Kidney (tissue), 14 donors: ENCODE measurements around the gene ZNF683. TPM values are rescaled to one million over a fixed set of nuclear protein-coding genes. Genes with fewer than 3 reads are reported as not detected.

Experiments
- DNase-seq, 5 donors: peaks; one replicate each; pipeline ENCODE4 v3.0.0-alpha.2; 2013 to 2020
- FAIRE-seq: peaks from 2 replicates; lab custom pipeline; 2012; peaks lifted over from hg19 to GRCh38; lab: Jason Lieb, UNC
- H3K27ac ChIP-seq, 2 donors: one replicate each; pipeline ENCODE4 v1.7.0; 2013; ENCODE audit warnings: low read depth in 2 of 2, low read length in 2 of 2, inconsistent platforms in 1 of 2
- H3K27me3 ChIP-seq: one replicate; pipeline ENCODE4 v1.7.1; 2013; ENCODE audit warnings: low read length, inconsistent platforms; ENCODE audit not compliant: control insufficient read depth, insufficient read depth
- H3K36me3 ChIP-seq, 3 donors: one replicate each; pipeline versions ENCODE4 v1.7.0 to v1.7.1; 2013; ENCODE audit warnings: low read length in 3 of 3, control low read depth in 1 of 3, inconsistent platforms in 1 of 3; ENCODE audit not compliant: insufficient read depth in 3 of 3, control insufficient read depth in 2 of 3
- H3K4me1 ChIP-seq, 3 donors: one replicate each; pipeline versions ENCODE4 v1.7.0 to v1.7.1; 2013; ENCODE audit warnings: low read length in 3 of 3, inconsistent platforms in 1 of 3, low read depth in 1 of 3; ENCODE audit not compliant: control insufficient read depth in 2 of 3, insufficient read depth in 2 of 3
- H3K4me3 ChIP-seq, 3 donors: one replicate each; pipeline versions ENCODE4 v1.7.0 to v1.8.1; 2013; ENCODE audit warnings: low read length in 3 of 3, control low read depth in 1 of 3, inconsistent platforms in 1 of 3
- H3K9ac ChIP-seq, 3 donors: one replicate each; pipeline versions ENCODE4 v1.7.0 to v1.7.1; 2013; ENCODE audit warnings: low read length in 3 of 3, control low read depth in 1 of 3, inconsistent platforms in 1 of 3
- H3K9me3 ChIP-seq, 3 donors: one replicate each; pipeline versions ENCODE4 v1.7.0 to v1.7.1; 2013; ENCODE audit warnings: low read length in 3 of 3, control low read depth in 1 of 3, inconsistent platforms in 1 of 3; ENCODE audit not compliant: control insufficient read depth in 2 of 3, insufficient read depth in 1 of 3
- intact Hi-C: fragments of 100-400 bp; cut with DNase I; formaldehyde crosslinking; loops from one replicate; pipeline ENCODE4 v1.11.1; 2022
- polyA plus RNA-seq: library from polyadenylated mRNA; stranded (reverse); fragments of 350-450 nt; fragmentation: Illumina TruSeq; extraction: RNeasy Lipid Tissue Mini Kit (QIAGEN cat#74804); gene quantifications from one replicate; pipeline ENCODE4 v1.2.3, GENCODE V29; 2014; ENCODE audit warnings: low read depth, low replicate concordance; ENCODE audit not compliant: insufficient read depth
- total RNA-seq: library from RNA; stranded (reverse); fragmentation: NEBNext Ultra II Directional; extraction: Animal tissue kit (Norgen Biotek cat#: 25700); gene quantifications from one replicate; pipeline ENCODE4 v1.2.1, GENCODE V29; 2021
- TF ChIP-seq, protein P1 (sequence below): IDR thresholded peaks from 3 replicates; pipeline ENCODE4 v1.5.1; 2012; ENCODE audit warnings: mild to moderate bottlenecking, moderate library complexity, borderline replicate concordance; ENCODE audit not compliant: insufficient read depth; ENCODE audit errors: extremely low read depth
- donor health status: control.
- donor health status: control.
- donor health status: control.
- donor health status: control.
- donor health status: control.
- donor health status: DM: yes; HTN: yes; CAD: no.
- donor health status: Normal renal cell carcinoma (clear cell type).

Gene ZNF683
- total and polyA plus RNA-seq, 2 donors from 2014 or later: 0.25 TPM; not detected in 1

DNA sequence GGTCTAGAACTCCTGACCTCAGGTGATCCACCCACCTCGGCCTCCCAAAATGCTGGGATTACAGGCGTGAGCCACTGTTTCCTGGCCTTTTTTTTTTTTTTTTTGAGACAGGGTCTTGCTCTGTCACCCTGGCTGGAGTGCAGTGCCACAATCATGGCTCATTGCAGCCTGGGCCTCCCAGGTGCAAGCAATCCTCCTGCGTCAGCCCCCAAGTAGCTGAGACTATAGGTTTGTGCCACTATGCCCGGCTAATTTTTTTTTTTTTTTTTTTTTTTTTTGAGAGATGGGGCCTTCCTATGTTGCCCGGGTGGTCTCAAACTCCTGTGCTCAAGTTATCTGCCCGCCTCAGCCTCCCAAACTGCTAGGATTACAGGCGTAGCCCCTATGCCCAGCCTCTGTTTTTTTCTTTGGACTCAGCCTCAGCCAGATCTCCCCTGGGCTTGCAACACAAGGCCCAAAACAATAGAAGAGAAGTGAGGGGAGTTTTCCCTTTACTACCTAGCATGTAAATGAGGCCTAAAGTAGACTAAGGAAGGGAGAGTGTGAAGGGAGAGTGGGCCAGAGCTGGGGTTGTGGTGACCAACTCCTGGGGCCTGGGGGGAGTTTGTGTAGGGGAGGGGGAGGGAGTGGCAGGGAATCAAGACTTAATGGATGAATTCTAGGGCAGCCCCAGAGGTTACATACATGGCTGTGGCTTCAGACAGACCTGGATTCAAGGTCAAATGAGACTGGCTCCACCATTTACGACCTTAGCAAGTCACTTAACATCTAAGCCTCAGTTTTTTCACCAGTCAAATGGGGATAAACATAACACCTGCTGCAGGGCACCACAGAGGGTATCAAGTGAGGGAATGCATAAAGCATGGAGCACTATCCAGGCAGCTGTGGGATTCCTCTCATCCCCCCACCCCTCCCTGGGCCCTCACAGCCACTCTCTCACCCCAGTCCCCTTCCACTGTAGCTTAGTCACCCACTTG is 56.4 kb downstream of the ZNF683 start:
- TF ChIP-seq, protein P1, sequence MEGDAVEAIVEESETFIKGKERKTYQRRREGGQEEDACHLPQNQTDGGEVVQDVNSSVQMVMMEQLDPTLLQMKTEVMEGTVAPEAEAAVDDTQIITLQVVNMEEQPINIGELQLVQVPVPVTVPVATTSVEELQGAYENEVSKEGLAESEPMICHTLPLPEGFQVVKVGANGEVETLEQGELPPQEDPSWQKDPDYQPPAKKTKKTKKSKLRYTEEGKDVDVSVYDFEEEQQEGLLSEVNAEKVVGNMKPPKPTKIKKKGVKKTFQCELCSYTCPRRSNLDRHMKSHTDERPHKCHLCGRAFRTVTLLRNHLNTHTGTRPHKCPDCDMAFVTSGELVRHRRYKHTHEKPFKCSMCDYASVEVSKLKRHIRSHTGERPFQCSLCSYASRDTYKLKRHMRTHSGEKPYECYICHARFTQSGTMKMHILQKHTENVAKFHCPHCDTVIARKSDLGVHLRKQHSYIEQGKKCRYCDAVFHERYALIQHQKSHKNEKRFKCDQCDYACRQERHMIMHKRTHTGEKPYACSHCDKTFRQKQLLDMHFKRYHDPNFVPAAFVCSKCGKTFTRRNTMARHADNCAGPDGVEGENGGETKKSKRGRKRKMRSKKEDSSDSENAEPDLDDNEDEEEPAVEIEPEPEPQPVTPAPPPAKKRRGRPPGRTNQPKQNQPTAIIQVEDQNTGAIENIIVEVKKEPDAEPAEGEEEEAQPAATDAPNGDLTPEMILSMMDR: no peak
- no peaks in the 10 kb centered on the region for H3K9me3 ChIP-seq
- no peaks in the 10 kb centered on the region for H3K36me3 ChIP-seq
- H3K4me1 ChIP-seq: peaks cover 0 to under 1% (median 0%) of the 10 kb centered on the region in 3 donors
- FAIRE-seq (no peak), DNase-seq (no peak)
- intact Hi-C loops: no loop called here
- no peak overlapping the region for H3K4me3 ChIP-seq
- no peaks in the 10 kb centered on the region for H3K27me3 ChIP-seq
- H3K9ac ChIP-seq: no peak overlapping the region
- no peak overlapping the region for H3K27ac ChIP-seq

DNA sequence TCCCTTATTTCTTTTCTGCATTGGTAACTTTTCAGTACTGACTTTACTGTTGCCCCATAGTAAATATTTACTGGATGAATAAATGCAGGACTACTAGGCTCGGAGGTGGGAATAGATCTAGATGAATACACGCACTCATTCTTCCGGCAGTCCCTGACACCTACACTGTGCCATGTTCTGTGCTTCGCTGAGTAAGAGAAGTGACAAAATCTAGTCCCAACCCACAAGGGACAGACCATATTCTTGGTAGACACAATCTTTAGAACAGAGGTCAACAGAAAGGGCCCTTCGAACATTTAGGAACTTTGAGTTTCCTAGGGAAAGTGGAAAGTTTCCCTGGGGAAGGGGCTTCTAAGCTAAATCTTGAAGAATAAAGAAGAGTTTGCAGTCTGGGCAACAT is 58.0 kb downstream of the ZNF683 start:
- no peak overlapping the region for H3K27ac ChIP-seq
- no peak overlapping the region for H3K9ac ChIP-seq
- no peak overlapping the region for H3K4me3 ChIP-seq
- H3K9me3 ChIP-seq: no peaks in the 10 kb centered on the region
- intact Hi-C loops: no loop called here
- no peaks in the 10 kb centered on the region for H3K4me1 ChIP-seq
- FAIRE-seq (no peak), DNase-seq (no peak)
- no peaks in the 10 kb centered on the region for H3K36me3 ChIP-seq
- TF ChIP-seq, protein P1: no peak
- no peaks in the 10 kb centered on the region for H3K27me3 ChIP-seq

Other genes with a start within 250 kb of the ZNF683 start
- gene FAM110D, start 213.7 kb downstream of the ZNF683 start, total RNA-seq: 8.1 TPM
- gene FAM110D, start 213.7 kb downstream of the ZNF683 start, polyA plus RNA-seq: 4.2 TPM
- gene C1orf232, start 203.8 kb downstream of the ZNF683 start, total RNA-seq: not detected
- not detected for gene C1orf232, start 203.8 kb downstream of the ZNF683 start, polyA plus RNA-seq
- gene ZNF593, start 202.8 kb downstream of the ZNF683 start, total RNA-seq: 22.4 TPM
- 93.2 TPM for gene ZNF593, start 202.8 kb downstream of the ZNF683 start, polyA plus RNA-seq
- not detected for gene ZNF593OS, start 200.9 kb downstream of the ZNF683 start, total RNA-seq
- gene ZNF593OS, start 200.9 kb downstream of the ZNF683 start, polyA plus RNA-seq: not detected
- gene CNKSR1, start 195.3 kb downstream of the ZNF683 start, total RNA-seq: 19.7 TPM
- 8.8 TPM for gene CNKSR1, start 195.3 kb downstream of the ZNF683 start, polyA plus RNA-seq
- gene CATSPER4, start 182.1 kb downstream of the ZNF683 start, total RNA-seq: not detected
- gene CATSPER4, start 182.1 kb downstream of the ZNF683 start, polyA plus RNA-seq: not detected
- gene CEP85, start 138.6 kb downstream of the ZNF683 start, total RNA-seq: 8.5 TPM
- gene CEP85, start 138.6 kb downstream of the ZNF683 start, polyA plus RNA-seq: 8.4 TPM
- gene SH3BGRL3, start 92.7 kb downstream of the ZNF683 start, total RNA-seq: 140 TPM
- 180 TPM for gene SH3BGRL3, start 92.7 kb downstream of the ZNF683 start, polyA plus RNA-seq
- 55.0 TPM for gene UBXN11, start 66.1 kb downstream of the ZNF683 start, total RNA-seq
- gene UBXN11, start 66.1 kb downstream of the ZNF683 start, polyA plus RNA-seq: 30.2 TPM
- 30.8 TPM for gene CD52, start 54.8 kb downstream of the ZNF683 start, total RNA-seq
- gene CD52, start 54.8 kb downstream of the ZNF683 start, polyA plus RNA-seq: 13.2 TPM
- gene CRYBG2, start 18.6 kb downstream of the ZNF683 start, total RNA-seq: 2.2 TPM
- not detected for gene CRYBG2, start 18.6 kb downstream of the ZNF683 start, polyA plus RNA-seq
- gene LIN28A, start 38.1 kb upstream of the ZNF683 start, total RNA-seq: not detected
- gene LIN28A, start 38.1 kb upstream of the ZNF683 start, polyA plus RNA-seq: not detected
- 53.4 TPM for gene DHDDS, start 59.6 kb upstream of the ZNF683 start, total RNA-seq
- 41.8 TPM for gene DHDDS, start 59.6 kb upstream of the ZNF683 start, polyA plus RNA-seq
- 362 TPM for gene HMGN2, start 99.7 kb upstream of the ZNF683 start, total RNA-seq
- 413 TPM for gene HMGN2, start 99.7 kb upstream of the ZNF683 start, polyA plus RNA-seq
- gene RPS6KA1, start 157.0 kb upstream of the ZNF683 start, total RNA-seq: 58.1 TPM
- 39.5 TPM for gene RPS6KA1, start 157.0 kb upstream of the ZNF683 start, polyA plus RNA-seq